ENCODE results near the gene LPAR1. TPM values are rescaled to one million over a fixed set of nuclear protein-coding genes. Genes with fewer than 3 reads are reported as not detected.

The LPAR1 gene
- total and polyA plus RNA-seq, 12 donors: 9.6 to 65.2 (median 22.4) TPM

GRCh38 chr9:111001526-111001925 lies 36.7 kb downstream of the LPAR1 start:
- Histone ChIP-seq H3K4me3 (no peak overlapping the region), H3K36me3 (replicated peaks in 1 of 2) (no peaks in the 10 kb centered on the region), H3K4me1 (replicated peaks in 1 of 2) (peaks cover 0 to 9% of the 10 kb centered on the region in 2 donors), H3K27me3 (no peaks in the 10 kb centered on the region), H3K27ac (no peak overlapping the region), H3K9me3 (replicated peaks in 1 of 3) (no peaks in the 10 kb centered on the region)
- intact Hi-C loops (cut with DNase I): no loop called here
- WGBS, 4 donors: 35 to 62% (median 48%) methylated on average over 1 of the region's 1 CpG
- DNase-seq: no peak
- no peak for TF ChIP-seq CTCF (IDR thresholded peaks at IDR 0.05)
- TF ChIP-seq POLR2A (IDR thresholded peaks at IDR 0.05): no peak

- no peak for DNase-seq
These were observed 38.1 kb downstream of the LPAR1 start for GRCh38 chr9:111000202-111000601.

GRCh38 chr9:110999379-110999778 lies 38.9 kb downstream of the LPAR1 start:
- TF ChIP-seq POLR2A (IDR thresholded peaks at IDR 0.05): no peak
- no peak for TF ChIP-seq CTCF (IDR thresholded peaks at IDR 0.05)
- Histone ChIP-seq H3K9me3 (replicated peaks in 1 of 3) (no peaks in the 10 kb centered on the region), H3K4me1 (replicated peaks in 1 of 2) (peaks cover 5 to 9% of the 10 kb centered on the region in 2 donors), H3K27ac (no peak overlapping the region), H3K4me3 (no peak overlapping the region), H3K36me3 (replicated peaks in 1 of 2) (no peaks in the 10 kb centered on the region), H3K27me3 (no peaks in the 10 kb centered on the region)
- 86 to 93% (median 90%) methylated on average over 4 to 5 of the region's 5 CpGs for WGBS, 4 donors
- DNase-seq: no peak
- intact Hi-C loops (cut with DNase I): no loop called here

More at GRCh38 chr9:111000202-111000601, 38.1 kb downstream of the LPAR1 start:
- Histone ChIP-seq H3K36me3 (replicated peaks in 1 of 2) (no peaks in the 10 kb centered on the region), H3K27me3 (no peaks in the 10 kb centered on the region), H3K4me1 (replicated peaks in 1 of 2) (peaks cover 5 to 9% of the 10 kb centered on the region in 2 donors), H3K27ac (no peak overlapping the region), H3K4me3 (no peak overlapping the region), H3K9me3 (replicated peaks in 1 of 3) (no peaks in the 10 kb centered on the region)
- intact Hi-C loops (cut with DNase I): no loop called here
- WGBS, 4 donors: 75 to 88% (median 86%) methylated on average over 1 to 2 of the region's 2 CpGs
- TF ChIP-seq POLR2A (IDR thresholded peaks at IDR 0.05): no peak
- no peak for TF ChIP-seq CTCF (IDR thresholded peaks at IDR 0.05)

- TF ChIP-seq CTCF (IDR thresholded peaks at IDR 0.05): no peak
- Histone ChIP-seq H3K4me3 (no peak overlapping the region), H3K4me1 (replicated peaks in 1 of 2) (peaks cover 5 to 9% of the 10 kb centered on the region in 2 donors), H3K9me3 (replicated peaks in 1 of 3) (no peaks in the 10 kb centered on the region), H3K27me3 (no peaks in the 10 kb centered on the region), H3K27ac (no peak overlapping the region), H3K36me3 (replicated peaks in 1 of 2) (no peaks in the 10 kb centered on the region)
- intact Hi-C loops (cut with DNase I): no loop called here
- DNase-seq: no peak
- WGBS, 4 donors: 80 to 94% (median 87%) methylated on average over 1 of the region's 1 CpG
These were observed 40.4 kb downstream of the LPAR1 start for GRCh38 chr9:110997847-110998246.

Data from adrenal gland (tissue), 12 donors.